Mucosa of gallbladder (tissue), 1 donor: ENCODE measurements around the gene YJEFN3. TPM values are rescaled to one million over a fixed set of nuclear protein-coding genes. Genes with fewer than 3 reads are reported as not detected.

ENCODE experiments used
- DNase-seq: peaks from one replicate; pipeline ENCODE4 v3.0.0-alpha.2; 2020; ENCODE audit warnings: low spot score
- total RNA-seq: library from RNA; stranded (reverse); gene quantifications from one replicate; pipeline ENCODE4 v1.2.1, GENCODE V29; 2021
- donor health status: DM: no; HTN: no; CAD: no.

Gene YJEFN3
- 8.9 TPM for total RNA-seq

DNA sequence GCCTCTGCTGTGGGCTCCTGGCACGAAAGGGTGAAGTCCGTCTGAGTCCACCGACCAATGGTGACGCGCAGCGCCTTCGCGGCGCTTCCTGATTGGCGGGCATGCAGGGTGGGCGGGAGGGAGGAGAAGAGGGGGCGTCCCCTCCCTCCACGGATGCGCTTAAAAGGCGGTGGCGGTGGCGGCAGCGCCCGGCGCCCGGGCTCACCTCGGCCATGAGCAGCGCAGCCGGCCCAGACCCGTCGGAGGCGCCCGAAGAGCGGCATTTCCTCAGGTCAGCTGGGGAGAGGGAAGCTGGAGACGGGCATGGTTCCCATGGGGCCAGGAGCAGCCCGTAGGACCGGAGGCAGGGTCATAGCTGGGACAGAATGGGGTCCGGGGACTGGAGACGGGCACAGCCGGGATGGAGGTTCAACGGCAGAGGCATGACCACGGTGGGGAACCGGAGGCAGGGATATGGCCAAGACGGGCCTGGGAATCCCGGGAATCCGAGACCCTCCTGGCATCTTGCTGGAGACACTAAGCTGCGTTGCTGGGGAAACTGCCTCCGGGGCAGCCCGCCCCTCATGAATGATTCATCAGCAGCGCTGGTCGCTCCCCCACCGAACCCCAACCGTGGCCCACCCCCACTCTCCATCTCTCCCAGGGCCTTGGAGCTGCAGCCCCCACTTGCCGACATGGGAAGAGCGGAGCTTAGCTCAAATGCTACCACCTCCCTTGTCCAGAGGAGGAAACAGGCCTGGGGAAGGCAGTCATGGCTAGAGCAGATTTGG lies at the start of gene YJEFN3:
TSS of gene YJEFN3 (plus strand) at position 191 of the 770 bp plus-strand sequence. CDS start at position 213, 22 bp downstream.
- peak; percentile 36 for DNase-seq

DNA sequence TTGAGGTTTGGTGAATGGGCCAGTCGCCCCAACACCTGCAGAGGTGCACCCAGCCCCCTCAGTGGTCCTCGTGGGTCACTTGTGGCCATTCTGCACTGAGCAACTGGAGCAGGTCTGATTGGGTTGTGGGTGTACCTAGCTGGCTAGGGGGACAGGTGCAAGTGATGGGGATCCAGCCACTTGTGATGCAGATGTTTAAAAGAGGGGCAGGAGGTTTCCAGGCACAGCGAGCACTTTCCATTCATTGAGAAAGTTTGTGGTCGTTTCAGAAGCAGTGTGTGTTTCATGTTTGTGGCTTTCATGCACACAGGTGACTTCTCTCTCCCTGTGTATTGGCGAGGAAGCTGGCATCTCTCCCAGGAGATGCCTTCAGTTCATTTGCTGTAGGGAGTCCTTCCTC lies 48.0 kb upstream of the YJEFN3 start:
- DNase-seq: no peak

- DNase-seq: no peak
Measured at GRCh38 chr19:19482809-19483596, 45.7 kb upstream of the YJEFN3 start.

- no peak for DNase-seq
Measured at GRCh38 chr19:19485161-19485997, 43.3 kb upstream of the YJEFN3 start.

DNA sequence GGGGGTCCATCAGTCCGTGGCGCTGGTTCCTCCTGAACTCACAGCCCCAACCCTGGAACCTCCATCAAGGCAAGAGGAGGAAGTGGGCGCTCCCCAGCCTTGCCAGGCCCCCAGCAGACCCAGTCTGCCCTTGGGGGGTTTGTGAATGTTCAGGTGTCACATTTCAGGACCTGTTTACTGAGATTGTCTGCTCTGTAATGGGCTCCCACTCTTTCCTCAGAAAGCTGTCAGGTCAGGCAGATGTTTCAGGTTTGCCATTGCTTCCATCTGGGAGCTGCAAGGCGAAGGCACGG lies 42.8 kb upstream of the YJEFN3 start:
- DNase-seq: no peak

- DNase-seq: no peak
Measured at GRCh38 chr19:19486343-19487076, 42.2 kb upstream of the YJEFN3 start.

DNA sequence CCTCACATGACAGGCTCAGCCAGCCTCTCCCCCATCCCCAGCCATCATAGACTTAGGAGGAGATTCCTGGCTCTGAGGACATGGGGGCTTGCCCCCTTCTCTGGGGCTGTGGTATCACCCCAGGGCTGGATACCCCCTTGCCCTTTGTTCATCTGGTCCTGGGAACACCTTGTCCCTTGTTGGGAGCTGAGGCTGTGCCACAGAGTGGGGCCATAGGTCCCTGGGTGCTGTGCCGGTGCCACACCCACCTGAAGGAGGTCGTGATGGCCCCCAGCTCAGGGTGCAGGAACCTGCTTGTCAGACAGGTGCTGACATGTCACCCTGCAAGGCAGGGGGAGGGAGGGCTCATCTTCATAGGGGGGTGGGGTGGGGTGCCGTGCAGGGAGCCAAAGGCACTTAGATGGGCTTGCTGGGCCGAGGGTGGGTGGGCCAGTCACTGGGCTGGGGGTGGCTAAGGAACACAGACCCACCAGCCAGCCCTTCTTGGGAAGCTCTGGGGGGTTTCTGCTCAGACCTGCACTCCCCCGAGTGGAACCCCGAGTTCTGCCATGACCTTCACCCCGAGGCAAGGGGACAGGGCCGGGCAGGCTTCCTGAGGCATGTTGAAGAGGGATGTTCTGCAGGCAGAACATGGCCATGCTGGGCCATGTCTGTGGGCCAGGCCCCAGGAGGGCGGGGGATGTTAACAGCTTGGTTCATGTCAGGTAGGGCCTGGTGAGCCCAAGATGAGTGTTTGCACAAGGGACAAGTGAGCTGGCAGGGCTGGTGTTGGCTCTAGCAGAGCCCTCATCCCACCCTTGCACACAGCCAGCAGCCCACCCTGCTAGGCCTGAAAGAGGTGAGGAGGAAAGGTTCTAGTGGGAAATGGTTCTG lies 41.4 kb upstream of the YJEFN3 start:
- DNase-seq: no peak

GRCh38 chr19:19487950-19488874 lies 40.5 kb upstream of the YJEFN3 start:
- DNase-seq: peak; percentile 33

DNA sequence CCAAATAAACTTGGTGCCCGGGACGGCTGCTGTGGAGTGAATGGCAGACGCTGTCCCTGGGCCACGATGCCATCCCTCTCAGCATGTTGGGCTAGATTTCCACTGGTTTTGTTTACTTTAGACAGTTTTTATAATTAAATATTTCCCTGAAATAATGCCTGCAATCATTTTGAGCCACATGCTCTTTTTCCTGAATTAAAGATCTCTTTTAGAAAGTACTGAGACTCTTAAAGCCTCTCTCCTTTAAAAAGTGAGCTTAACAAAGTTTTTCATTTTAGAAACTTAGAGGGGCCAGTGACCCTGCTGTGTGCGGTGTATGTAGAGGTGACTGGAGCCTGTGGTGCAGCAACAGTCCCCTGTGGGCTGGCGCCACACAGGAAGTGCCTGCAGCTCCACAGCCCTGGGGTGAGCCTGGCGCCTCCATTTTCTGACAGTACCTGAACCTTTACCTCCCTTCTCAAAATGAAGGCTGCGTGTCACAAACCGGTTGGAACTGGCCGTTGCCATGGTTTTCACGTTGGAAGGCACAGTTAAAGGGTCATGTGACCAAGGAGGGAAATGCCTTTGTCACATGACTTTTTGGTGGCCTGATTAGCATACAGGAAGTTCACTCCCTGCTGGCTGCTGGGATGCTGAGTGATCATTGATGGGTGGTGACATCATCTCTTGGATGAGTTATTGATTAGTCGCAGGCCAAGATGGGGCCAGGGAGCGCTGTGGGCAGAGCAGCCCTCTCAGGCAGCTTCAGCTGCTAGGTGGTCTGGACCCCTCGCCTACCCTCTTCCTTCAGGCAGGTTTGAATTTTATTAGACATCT lies 39.6 kb upstream of the YJEFN3 start:
- peak; percentile 93 for DNase-seq

DNA sequence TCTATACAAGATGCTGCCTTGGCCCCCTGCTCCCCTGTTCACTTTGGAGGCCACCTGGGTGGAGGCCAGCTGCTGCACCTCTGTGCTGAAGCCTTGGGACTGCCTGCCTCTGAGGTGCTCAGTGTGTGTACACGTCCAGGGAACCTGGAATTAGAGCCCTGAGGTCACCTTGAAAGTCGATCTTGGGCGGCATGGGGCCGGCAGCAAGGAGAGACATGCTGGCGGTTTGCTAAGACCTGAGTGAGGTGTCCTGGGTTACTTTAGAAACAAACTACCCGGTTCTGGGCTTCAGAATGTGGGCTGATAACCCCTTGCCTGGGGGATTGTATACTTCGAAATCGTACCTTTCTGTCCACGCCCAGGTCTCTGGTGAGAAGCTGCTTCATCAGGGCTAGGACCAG lies 38.9 kb upstream of the YJEFN3 start:
- no peak for DNase-seq

GRCh38 chr19:19490214-19490968 lies 38.3 kb upstream of the YJEFN3 start:
- DNase-seq: peak; percentile 84

DNA sequence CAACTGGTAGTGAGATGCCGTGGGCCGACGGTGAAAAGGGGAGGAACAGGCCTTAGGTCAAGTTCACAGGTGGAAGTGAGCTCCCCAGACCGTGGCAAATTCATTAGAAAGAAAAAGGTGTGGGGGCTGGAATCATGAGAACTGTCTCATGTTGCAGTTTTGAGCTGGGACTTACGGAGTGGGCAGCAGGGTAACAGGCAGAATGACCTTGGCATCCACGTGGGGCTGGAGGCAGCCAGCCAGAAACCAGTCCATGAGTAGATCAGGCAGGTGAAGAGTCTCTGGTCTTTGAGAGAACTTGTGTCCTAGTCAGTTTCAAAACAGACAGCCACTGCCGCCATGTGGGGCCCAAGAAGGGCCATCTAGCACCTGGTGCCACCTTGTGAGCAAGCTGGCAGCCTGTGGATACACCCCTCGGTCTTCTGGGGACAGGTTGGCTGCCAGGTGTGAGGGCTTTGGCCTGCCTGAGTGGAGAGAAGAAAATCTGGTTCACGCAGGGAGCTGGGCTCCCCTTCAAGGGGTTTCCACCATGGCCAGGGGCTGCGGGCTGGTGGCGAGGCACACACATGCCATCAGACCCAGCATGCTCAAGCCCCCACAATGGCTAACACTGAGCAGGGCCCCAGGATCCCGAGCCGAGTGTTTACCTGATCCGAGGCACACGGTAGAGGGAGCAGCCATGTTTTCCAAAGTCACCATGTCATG lies 37.2 kb upstream of the YJEFN3 start:
- DNase-seq: no peak

GRCh38 chr19:19492026-19492610 lies 36.6 kb upstream of the YJEFN3 start:
- DNase-seq: no peak

GRCh38 chr19:19493841-19494546 lies 34.7 kb upstream of the YJEFN3 start:
- no peak for DNase-seq

DNA sequence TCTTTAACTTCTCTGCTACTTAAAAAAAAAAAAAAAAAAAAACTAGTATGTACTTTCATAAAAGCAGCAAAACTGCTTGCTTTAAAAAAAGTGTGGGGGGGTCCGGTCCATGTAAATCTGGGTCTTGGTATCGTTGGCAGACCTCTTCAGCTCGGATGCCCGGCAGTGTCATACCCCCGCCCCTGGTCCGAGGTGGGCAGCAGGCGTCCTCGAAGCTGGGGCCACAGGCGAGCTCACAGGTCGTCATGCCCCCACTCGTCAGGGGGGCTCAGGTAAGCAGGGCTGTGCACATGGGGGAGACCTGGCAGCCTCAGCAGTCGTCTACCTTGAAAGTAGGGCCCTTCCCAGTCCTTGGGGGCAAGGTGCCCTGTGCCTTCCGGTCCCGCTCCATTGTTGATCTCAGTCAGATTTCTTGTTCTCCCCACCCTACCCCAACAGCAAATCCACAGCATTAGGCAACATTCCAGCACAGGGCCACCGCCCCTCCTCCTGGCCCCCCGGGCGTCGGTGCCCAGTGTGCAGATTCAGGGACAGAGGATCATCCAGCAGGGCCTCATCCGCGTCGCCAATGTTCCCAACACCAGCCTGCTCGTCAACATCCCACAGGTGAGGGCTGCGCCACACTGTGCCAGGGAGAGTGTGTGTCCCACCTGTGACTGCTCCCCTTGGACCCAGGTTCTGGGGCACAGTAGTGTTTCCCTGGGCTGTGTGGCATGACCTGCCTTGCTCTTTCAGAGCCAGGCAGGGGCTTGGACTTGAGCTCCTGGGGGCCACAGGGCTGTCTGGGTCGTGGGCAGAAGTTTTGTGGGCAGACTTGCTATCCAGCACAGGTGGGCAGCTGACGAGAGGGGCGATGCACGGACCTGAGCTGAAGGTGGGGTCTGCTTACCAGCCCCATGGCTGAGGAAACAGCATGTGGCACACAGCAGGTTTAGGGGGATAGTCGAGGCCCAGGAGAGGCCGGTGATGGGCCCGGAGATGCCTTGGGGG lies 32.8 kb upstream of the YJEFN3 start:
- DNase-seq: no peak
